Amniotic stem cell (primary cell): ENCODE data around the gene VPS26B.
"Not testable (repeated sequence)": the region's sequence is repeated elsewhere in the genome, so short reads cannot be mapped to it uniquely, and the experiment has no call there.

Experiments
- DNase-seq: peaks from one replicate; lab custom pipeline; 2025; lab: John Stamatoyannopoulos, UW

Gene VPS26B

GRCh38 chr11:134231958-134232659 is 7.6 kb downstream of the VPS26B start:
- no peak for DNase-seq

DNA sequence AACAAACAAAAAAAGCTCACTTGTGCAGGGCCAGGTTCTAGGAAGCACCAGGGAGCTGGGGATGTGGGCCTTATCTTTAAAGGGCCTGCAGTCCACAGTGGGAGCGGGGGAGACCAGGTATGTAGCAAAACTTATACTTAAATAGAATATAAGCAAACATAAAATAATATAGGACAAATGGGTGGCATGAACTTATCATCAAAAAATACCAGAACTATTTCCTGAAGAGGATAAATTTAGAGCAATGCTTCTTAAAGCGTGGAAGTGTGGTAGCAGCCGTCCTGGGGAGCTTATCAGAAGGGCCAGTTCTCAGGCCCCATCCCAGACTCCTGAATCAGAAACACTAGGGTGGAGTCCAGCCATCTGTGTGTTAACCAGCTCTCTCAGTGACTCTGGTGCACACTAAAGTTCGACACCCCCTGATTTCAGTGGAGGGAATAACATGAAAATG is 9.3 kb downstream of the VPS26B start:
- no peak for DNase-seq

- DNase-seq: no peak
Observed at GRCh38 chr11:134235399-134235798, 10.9 kb downstream of the VPS26B start.

GRCh38 chr11:134236834-134237556 is 12.5 kb downstream of the VPS26B start:
- no peak for DNase-seq

DNA sequence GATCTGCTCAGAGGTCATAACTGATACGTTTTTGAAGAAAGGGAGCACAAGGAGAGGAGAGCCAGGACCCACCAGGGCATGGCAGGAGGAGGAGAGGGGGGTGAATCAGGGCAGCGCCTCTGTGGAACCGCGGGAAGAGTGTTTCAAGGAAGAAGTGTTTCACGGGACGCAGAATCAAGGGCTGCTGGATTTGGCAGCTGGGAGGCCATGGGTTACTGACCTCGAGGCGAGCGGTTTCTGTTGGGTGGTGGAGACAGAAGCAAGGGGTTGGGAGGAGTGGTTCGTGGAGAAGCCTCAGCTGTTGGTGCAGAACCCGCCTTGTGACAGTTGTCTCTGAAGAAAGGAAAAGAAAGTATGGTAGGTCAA is 13.1 kb downstream of the VPS26B start:
- DNase-seq: no peak

- no peak for DNase-seq
Observed at GRCh38 chr11:134238956-134239355, 14.5 kb downstream of the VPS26B start.

GRCh38 chr11:134240592-134240991 is 16.1 kb downstream of the VPS26B start:
- DNase-seq: no peak

DNA sequence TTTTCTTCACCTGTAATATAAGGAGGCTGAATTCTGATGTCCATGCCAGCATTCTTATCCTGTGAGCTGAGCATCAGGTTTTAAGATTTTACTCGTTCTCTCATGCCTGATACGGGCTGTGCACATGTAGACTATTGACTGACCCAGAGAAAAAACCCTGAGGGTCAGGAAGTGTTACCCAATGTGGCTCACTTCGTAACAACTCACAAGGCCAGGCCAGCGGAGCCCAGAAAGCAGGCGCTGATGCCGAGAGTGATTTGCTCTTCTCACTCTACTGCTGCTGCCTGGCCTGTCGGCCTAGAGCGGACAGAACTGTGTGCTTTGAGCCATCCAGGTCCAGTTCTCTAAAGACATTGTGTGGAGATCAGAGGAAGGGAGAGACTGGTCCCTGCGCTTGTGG is 17.9 kb downstream of the VPS26B start:
- DNase-seq: no peak

DNA sequence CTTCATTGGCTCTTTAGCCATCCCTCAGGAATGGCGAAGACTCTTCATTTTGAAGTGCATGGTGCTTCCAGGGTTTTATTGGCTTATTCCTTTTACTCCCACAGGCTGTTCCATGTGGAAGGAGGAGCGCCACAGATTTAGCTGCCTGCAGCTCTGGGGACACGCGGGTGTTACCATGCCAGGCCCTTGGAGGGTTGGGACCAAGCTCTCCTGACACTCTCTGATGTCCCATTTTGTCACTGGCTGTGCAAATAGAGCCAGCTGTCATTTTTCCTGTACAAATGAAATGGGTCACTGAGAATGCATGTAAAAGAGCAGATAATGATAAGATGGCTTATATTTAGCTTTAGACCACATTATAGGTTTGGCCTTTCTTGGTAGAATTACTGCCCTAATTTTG is 19.4 kb downstream of the VPS26B start:
- no peak for DNase-seq

- no peak for DNase-seq
Observed at GRCh38 chr11:134244593-134244992, 20.1 kb downstream of the VPS26B start.

- no peak for DNase-seq
Observed at GRCh38 chr11:134245434-134245833, 21.0 kb downstream of the VPS26B start.

- DNase-seq: no peak
Observed at GRCh38 chr11:134246100-134246499, 21.6 kb downstream of the VPS26B start.

GRCh38 chr11:134246678-134247077 is 22.2 kb downstream of the VPS26B start:
- DNase-seq: no peak

DNA sequence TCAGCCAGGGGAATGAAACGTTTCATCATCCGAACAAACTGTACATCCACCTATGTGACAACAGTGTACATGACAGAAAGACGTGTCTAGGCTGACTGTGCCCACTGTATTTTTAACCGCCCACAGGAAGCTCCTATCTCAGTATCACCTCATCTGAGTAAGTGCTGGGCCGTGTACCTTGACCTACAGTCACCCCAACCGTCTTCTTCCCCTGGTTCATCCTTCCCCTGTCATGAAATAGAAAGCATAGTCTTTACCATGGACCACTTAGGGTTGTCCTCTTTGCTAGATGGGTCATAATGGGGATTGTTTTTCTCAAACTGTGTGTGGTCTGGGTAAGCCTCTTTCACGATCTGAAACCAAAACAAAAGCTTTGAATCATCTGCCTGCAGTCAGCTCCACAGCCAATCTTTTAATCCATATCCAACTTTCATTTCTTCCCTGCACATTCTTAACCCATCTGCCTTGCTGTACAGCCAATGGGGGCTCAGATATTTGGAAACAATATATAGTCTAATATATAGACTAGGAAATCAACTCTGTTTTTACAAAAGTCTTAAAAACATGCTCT is 24.5 kb downstream of the VPS26B start:
- DNase-seq: no peak

GRCh38 chr11:134250246-134250645 is 25.8 kb downstream of the VPS26B start:
- no peak for DNase-seq

GRCh38 chr11:134250675-134251074 is 26.2 kb downstream of the VPS26B start:
- no peak for DNase-seq

GRCh38 chr11:134252346-134253187 is 28.1 kb downstream of the VPS26B start:
- DNase-seq: no peak

- peak; percentile 92 for DNase-seq
Observed at GRCh38 chr11:134253188-134253993, 28.9 kb downstream of the VPS26B start, which contains the start of the genes ACAD8 and THYN1. TSS of gene ACAD8 (plus strand) at chr11:134253568. CDS start at chr11:134253601, 33 bp downstream. TSS of gene THYN1 (minus strand) at chr11:134253352. CDS start at chr11:134252882, 470 bp downstream.

GRCh38 chr11:134254433-134255183 is 30.1 kb downstream of the VPS26B start:
- no peak for DNase-seq

- DNase-seq: not testable (repeated sequence)
Observed at GRCh38 chr11:134255184-134255561, 30.7 kb downstream of the VPS26B start.

GRCh38 chr11:134257101-134257500 is 32.6 kb downstream of the VPS26B start:
- no peak for DNase-seq
